ENCODE measurements around the gene CROT.

DNA sequence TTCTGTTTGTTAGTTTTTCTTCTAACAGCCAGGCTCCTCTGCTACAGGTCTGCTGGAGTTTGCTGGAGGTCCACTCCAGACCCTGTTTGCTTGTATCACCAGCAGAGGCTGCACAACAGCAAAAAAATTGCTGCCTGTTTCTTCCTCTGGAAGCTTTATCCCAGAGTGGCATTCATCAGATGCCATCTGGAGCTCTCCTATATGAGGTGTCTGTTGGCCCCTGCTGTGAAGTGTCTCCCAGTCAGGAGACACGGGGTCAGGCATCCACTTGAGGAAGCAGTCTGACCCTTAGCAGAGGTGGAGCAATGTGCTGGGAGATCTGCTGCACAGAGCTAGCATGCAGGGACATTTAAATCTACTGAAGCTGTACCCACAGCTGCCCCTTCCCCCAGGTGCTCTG lies 26.7 kb upstream of the CROT start:
- TF ChIP-seq, protein P1, sequence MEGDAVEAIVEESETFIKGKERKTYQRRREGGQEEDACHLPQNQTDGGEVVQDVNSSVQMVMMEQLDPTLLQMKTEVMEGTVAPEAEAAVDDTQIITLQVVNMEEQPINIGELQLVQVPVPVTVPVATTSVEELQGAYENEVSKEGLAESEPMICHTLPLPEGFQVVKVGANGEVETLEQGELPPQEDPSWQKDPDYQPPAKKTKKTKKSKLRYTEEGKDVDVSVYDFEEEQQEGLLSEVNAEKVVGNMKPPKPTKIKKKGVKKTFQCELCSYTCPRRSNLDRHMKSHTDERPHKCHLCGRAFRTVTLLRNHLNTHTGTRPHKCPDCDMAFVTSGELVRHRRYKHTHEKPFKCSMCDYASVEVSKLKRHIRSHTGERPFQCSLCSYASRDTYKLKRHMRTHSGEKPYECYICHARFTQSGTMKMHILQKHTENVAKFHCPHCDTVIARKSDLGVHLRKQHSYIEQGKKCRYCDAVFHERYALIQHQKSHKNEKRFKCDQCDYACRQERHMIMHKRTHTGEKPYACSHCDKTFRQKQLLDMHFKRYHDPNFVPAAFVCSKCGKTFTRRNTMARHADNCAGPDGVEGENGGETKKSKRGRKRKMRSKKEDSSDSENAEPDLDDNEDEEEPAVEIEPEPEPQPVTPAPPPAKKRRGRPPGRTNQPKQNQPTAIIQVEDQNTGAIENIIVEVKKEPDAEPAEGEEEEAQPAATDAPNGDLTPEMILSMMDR (IDR thresholded peaks at IDR 0.05; ENCODE audit: low read depth, low read length, poor library complexity, severe bottlenecking): no peak
- TF ChIP-seq EZH2phosphoT487 (IDR thresholded peaks at IDR 0.05; ENCODE audit: borderline replicate concordance, low read length): no peak
